BLaER1 treated with 17β-estradiol and CSF1 and Interleukin-3, amounts not matched to agents 10 nM and 100 nM (cell line): ENCODE measurements around the gene SVIP.

Experiments used
- H3K27ac ChIP-seq, 11 experiments: shearing (Covaris generic); formaldehyde crosslinking; 2 replicates each; pipeline ENCODE4 v1.8.1; 2022
- H3K27me3 ChIP-seq, 11 experiments: shearing (Covaris generic); formaldehyde crosslinking; 2 replicates each; pipeline ENCODE4 v1.8.1; 2022
- H3K36me3 ChIP-seq, 11 experiments: shearing (Covaris generic); formaldehyde crosslinking; 2 replicates each; pipeline ENCODE4 v1.8.1; 2022
- H3K4me1 ChIP-seq, 10 experiments: shearing (Covaris generic); formaldehyde crosslinking; 2 replicates each; pipeline ENCODE4 v1.8.1; 2022
- H3K4me2 ChIP-seq, 11 experiments: shearing (Covaris generic); formaldehyde crosslinking; 2 replicates each; pipeline ENCODE4 v1.8.1; 2022
- H3K4me3 ChIP-seq, 10 experiments: shearing (Covaris generic); formaldehyde crosslinking; 2 replicates each; pipeline ENCODE4 v1.8.1; 2022
- H3K9ac ChIP-seq, 11 experiments: shearing (Covaris generic); formaldehyde crosslinking; 2 replicates each; pipeline ENCODE4 v1.8.1; 2022
- H3K9me3 ChIP-seq, 11 experiments: shearing (Covaris generic); formaldehyde crosslinking; replicated peaks in 1 of 11; 2 replicates each; pipeline ENCODE4 v1.8.1; 2022
- H4K20me1 ChIP-seq, 11 experiments: shearing (Covaris generic); formaldehyde crosslinking; 2 replicates each; pipeline ENCODE4 v1.8.1; 2022
- Cebpa-rat ChIP-seq, 11 experiments: shearing (Covaris generic); IDR thresholded peaks; 2 replicates each; pipeline ENCODE4 v1.8.1; 2022

Gene SVIP

DNA sequence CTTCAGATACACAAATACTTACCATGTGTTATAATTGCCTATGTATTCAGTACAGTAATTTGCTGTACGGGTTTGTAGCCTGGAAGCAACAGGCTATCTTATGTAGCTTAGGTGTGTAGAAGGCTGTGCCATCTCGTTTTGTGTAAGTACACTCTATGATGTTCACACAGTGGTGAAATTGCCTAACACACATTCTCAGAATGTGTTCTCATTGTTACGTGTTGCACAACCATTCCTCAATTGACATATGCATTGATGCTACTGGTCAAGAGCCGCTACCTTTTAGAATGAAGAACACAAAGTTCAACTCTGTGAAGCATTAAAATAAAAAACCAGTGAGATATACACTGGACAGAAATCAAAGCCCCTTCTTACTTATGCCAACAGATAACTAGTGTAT lies 26.7 kb downstream of the SVIP start:
- no peak overlapping the region for H3K4me2 ChIP-seq
- no peaks in the 10 kb centered on the region for H3K27me3 ChIP-seq
- H3K9me3 ChIP-seq = peaks cover 0 to 6% (median 0%) of the 10 kb centered on the region in 11 experiments; a peak in 1 of 22 replicates
- H3K27ac ChIP-seq = no peak overlapping the region
- H3K9ac ChIP-seq = no peak overlapping the region
- H3K36me3 ChIP-seq = no peaks in the 10 kb centered on the region
- H3K4me1 ChIP-seq = peaks cover 5 to 46% (median 34%) of the 10 kb centered on the region in 10 experiments
- no peak overlapping the region for H3K4me3 ChIP-seq
- TF ChIP-seq Cebpa-rat (IDR thresholded peaks at IDR 0.05) = no peak
- no peaks in the 10 kb centered on the region for H4K20me1 ChIP-seq

DNA sequence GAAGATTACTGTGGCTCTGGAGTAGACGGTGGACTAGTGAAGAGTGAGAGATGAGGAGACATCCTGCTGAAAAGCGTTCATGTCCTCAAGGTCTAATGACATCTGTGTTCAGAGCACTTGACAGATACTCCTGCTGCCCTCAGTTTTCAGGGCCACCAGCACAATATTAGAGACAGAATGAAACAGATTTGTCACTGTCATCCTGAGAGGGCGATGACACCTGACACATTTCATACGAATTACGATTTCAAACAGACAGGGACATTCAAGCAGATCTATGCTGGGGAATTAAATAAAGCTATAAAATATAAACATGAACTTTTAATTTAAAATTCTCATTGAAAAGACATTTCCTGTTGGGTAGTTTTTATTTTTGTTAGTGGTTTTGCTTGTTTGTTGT lies 29.1 kb downstream of the SVIP start:
- Histone ChIP-seq H3K36me3 (no peaks in the 10 kb centered on the region), H3K4me3 (no peak overlapping the region), H4K20me1 (no peaks in the 10 kb centered on the region), H3K9ac (no peak overlapping the region), H3K4me1 (peaks cover 0 to 40% (median 26%) of the 10 kb centered on the region in 10 experiments; a peak in 15 of 20 replicates), H3K4me2 (peak overlapping the region in 6 of 11 experiments; percentile 72 to 91 (median 79); a peak in 10 of 22 replicates), H3K27me3 (no peaks in the 10 kb centered on the region), H3K27ac (no peak overlapping the region), H3K9me3 (no peaks in the 10 kb centered on the region)
- no peak for TF ChIP-seq Cebpa-rat (IDR thresholded peaks at IDR 0.05)

DNA sequence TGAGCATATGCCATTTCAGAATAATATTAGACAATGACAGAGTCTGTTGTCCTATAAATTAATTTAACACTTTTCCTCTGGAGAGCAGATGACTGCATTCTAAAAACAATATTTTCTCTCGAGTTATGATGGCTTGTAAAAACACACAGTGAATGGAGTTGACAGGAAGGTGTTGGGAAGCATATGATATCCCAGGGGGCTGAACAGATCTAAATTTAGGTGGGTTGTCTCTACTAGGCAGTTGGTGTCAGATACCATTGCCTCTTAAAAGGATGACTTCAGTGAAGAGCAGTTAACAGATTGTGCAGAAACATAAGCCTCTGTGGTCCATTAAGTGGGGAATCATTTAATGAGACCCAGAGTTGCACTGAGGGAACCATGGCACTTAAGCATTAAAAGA lies 30.7 kb downstream of the SVIP start:
- no peaks in the 10 kb centered on the region for H4K20me1 ChIP-seq
- peak overlapping the region in 2 of 10 experiments; percentile 16 to 30; a peak in 2 of 20 replicates for H3K4me3 ChIP-seq
- peaks cover 0 to 40% (median 26%) of the 10 kb centered on the region in 10 experiments; a peak in 17 of 20 replicates for H3K4me1 ChIP-seq
- H3K4me2 ChIP-seq = peak overlapping the region in 9 of 11 experiments; percentile 7 to 91 (median 74); a peak in 16 of 22 replicates
- no peaks in the 10 kb centered on the region for H3K9me3 ChIP-seq
- no peak overlapping the region for H3K27ac ChIP-seq
- H3K27me3 ChIP-seq = no peaks in the 10 kb centered on the region
- no peak for TF ChIP-seq Cebpa-rat (IDR thresholded peaks at IDR 0.05)
- no peak overlapping the region for H3K9ac ChIP-seq
- H3K36me3 ChIP-seq = no peaks in the 10 kb centered on the region

DNA sequence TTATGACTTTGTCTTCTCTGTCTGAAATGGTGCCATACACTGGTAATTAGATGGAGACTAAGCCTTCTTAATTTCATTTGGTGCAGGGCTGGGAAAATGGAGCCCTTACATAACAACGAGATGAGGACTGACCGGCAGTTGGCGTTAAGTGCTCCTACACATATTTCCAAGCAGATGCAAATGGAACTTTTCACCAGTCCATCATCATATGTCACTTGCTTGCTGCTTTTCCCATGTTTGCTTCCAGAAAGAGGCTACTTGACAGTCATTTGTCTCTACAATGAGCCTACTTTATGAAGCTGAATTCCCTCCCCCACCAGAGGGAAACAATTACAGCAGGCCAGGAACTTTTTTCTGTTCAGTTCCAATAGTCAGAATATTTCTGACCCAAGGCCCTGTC lies 32.6 kb downstream of the SVIP start:
- Histone ChIP-seq H3K36me3 (no peaks in the 10 kb centered on the region), H3K27ac (no peak overlapping the region), H3K9ac (no peak overlapping the region), H3K4me3 (no peak overlapping the region), H3K4me1 (peaks cover 0 to 40% (median 26%) of the 10 kb centered on the region in 10 experiments; a peak in 17 of 20 replicates), H3K9me3 (no peaks in the 10 kb centered on the region), H3K4me2 (peak overlapping the region in 2 of 11 experiments; percentile 6 to 91; a peak in 1 of 22 replicates), H3K27me3 (no peaks in the 10 kb centered on the region), H4K20me1 (no peaks in the 10 kb centered on the region)
- no peak for TF ChIP-seq Cebpa-rat (IDR thresholded peaks at IDR 0.05)

DNA sequence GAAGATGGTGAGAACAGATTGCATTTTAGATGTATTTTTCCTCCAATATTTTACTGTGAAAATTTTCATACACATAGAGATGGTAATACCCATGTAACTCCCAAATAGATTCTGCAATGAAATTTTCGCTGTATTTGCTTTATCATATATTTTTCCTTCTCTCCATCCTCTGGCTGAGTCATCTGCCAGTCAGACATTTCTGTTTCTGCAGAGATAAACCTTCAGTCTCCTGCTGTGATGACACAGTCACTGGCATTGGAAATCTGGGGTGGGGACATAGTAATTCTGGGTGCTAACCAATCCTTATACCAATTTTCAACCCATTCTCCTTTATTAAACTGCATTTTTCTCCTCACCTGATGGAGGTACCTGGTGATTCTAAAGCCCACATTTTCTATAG lies 33.7 kb downstream of the SVIP start:
- Histone ChIP-seq H3K4me3 (no peak overlapping the region), H3K4me1 (peaks cover 0 to 36% (median 26%) of the 10 kb centered on the region in 10 experiments; a peak in 17 of 20 replicates), H3K27me3 (no peaks in the 10 kb centered on the region), H3K9ac (no peak overlapping the region), H3K36me3 (no peaks in the 10 kb centered on the region), H3K9me3 (no peaks in the 10 kb centered on the region), H3K27ac (no peak overlapping the region), H4K20me1 (no peaks in the 10 kb centered on the region), H3K4me2 (no peak overlapping the region)
- TF ChIP-seq Cebpa-rat (IDR thresholded peaks at IDR 0.05) = no peak

DNA sequence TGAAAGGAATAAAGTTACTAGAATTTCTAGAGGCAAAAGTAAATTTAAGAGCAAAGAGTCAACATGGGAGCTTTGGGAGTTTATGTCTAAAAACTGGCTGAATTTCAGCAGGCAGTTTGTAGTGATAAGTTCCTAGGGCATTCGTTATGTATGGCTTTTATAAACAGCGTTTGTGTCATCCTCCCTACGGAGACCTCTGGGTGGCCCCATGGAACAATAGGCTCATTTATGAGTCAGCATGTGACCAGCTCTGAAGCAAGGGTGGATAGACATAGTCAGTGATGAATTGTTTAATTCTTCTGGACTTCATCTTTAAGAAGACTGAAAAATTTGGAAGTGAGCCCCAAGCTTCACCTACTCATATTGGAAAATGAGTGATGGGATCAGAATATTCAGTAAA lies 37.1 kb downstream of the SVIP start:
- no peak for TF ChIP-seq Cebpa-rat (IDR thresholded peaks at IDR 0.05)
- H3K27me3 ChIP-seq = no peaks in the 10 kb centered on the region
- no peaks in the 10 kb centered on the region for H3K9me3 ChIP-seq
- no peak overlapping the region for H3K9ac ChIP-seq
- H3K4me1 ChIP-seq = peaks cover 0 to 5% (median under 1%) of the 10 kb centered on the region in 10 experiments; a peak in 9 of 20 replicates
- H3K4me2 ChIP-seq = no peak overlapping the region
- H3K4me3 ChIP-seq = no peak overlapping the region
- H4K20me1 ChIP-seq = no peaks in the 10 kb centered on the region
- H3K36me3 ChIP-seq = no peaks in the 10 kb centered on the region
- no peak overlapping the region for H3K27ac ChIP-seq

DNA sequence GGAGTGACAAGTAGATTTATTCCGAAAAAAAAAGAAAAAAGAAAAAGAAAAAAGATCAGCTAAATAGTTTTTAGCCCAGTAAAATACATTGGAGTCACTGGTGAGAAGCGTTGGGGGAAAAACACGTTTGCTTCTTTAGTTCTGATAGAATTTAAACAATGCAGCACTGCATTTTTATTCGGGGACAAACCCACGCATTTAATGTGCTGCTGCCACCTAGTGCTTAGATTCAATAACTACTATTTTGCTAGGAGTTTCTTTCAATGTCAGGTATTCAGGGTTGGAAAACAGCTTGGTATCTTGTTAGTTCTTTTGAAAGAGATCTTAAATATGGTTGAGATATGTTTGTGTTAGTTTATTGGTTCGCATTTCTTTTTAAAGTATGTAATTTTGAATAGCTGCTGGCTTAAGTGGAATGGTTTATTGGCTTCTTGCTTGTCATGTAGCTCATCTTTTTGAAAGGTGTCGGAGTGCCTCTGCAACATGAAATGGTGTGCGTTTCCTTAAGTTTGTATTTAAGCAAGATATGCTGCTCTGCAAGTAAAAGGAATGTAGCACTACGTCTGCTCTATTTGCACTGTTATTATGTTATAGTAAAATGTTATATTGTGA lies 41.9 kb downstream of the SVIP start:
- H3K27ac ChIP-seq = no peak overlapping the region
- H3K27me3 ChIP-seq = no peaks in the 10 kb centered on the region
- H3K4me2 ChIP-seq = no peak overlapping the region
- TF ChIP-seq Cebpa-rat (IDR thresholded peaks at IDR 0.05) = no peak
- no peak overlapping the region for H3K4me3 ChIP-seq
- H3K4me1 ChIP-seq = no peaks in the 10 kb centered on the region
- H3K36me3 ChIP-seq = no peaks in the 10 kb centered on the region
- no peaks in the 10 kb centered on the region for H4K20me1 ChIP-seq
- no peak overlapping the region for H3K9ac ChIP-seq
- H3K9me3 ChIP-seq = peaks cover 0 to 5% (median 0%) of the 10 kb centered on the region in 11 experiments; a peak in 2 of 22 replicates

DNA sequence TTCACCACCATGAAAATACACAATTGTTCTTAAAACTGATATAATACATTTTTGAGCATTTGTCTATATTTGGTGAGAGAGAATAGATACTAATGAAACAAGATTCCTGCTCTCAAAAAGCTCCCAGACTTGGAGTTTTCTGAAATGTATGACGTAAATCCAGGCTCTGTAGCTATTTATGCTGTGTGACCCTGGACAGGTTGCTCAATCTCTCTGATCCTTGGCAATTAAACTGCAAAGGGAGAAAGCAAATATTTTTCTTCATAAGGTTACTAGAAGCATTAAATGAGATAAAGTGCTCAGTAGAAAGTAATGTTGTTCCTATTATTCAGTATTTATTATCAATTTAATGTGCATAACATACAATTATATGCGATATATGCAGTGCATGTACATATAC lies 42.5 kb downstream of the SVIP start:
- Histone ChIP-seq H3K4me1 (no peaks in the 10 kb centered on the region), H3K4me2 (no peak overlapping the region), H3K27me3 (no peaks in the 10 kb centered on the region), H4K20me1 (no peaks in the 10 kb centered on the region), H3K9ac (no peak overlapping the region), H3K9me3 (peaks cover 0 to 5% (median 0%) of the 10 kb centered on the region in 11 experiments; a peak in 2 of 22 replicates), H3K36me3 (no peaks in the 10 kb centered on the region), H3K4me3 (no peak overlapping the region), H3K27ac (no peak overlapping the region)
- TF ChIP-seq Cebpa-rat (IDR thresholded peaks at IDR 0.05) = no peak

DNA sequence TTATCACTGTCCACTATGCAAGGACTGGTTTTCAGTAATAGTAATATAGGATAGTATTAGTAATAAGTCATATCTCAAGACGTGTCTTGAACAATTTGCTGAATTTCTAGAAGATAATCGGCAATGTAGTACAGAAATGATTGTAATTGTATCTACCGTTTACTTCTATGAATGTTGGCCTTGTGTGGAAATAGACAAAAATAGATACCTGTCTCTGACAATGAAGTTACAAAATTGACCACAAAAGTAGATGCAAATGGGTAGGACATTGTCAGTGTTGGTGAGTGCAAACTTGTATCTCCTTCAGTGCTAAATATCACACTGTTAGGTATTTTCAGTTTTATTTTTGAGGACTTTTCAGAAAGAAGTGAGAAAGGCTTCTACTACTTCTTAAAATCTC lies 43.1 kb downstream of the SVIP start:
- no peaks in the 10 kb centered on the region for H4K20me1 ChIP-seq
- H3K4me2 ChIP-seq = no peak overlapping the region
- H3K27ac ChIP-seq = no peak overlapping the region
- no peaks in the 10 kb centered on the region for H3K27me3 ChIP-seq
- no peak for TF ChIP-seq Cebpa-rat (IDR thresholded peaks at IDR 0.05)
- no peak overlapping the region for H3K4me3 ChIP-seq
- no peaks in the 10 kb centered on the region for H3K36me3 ChIP-seq
- H3K9ac ChIP-seq = no peak overlapping the region
- peaks cover 0 to under 1% (median 0%) of the 10 kb centered on the region in 10 experiments; a peak in 1 of 20 replicates for H3K4me1 ChIP-seq
- peaks cover 0 to 5% (median 0%) of the 10 kb centered on the region in 11 experiments; a peak in 2 of 22 replicates for H3K9me3 ChIP-seq

DNA sequence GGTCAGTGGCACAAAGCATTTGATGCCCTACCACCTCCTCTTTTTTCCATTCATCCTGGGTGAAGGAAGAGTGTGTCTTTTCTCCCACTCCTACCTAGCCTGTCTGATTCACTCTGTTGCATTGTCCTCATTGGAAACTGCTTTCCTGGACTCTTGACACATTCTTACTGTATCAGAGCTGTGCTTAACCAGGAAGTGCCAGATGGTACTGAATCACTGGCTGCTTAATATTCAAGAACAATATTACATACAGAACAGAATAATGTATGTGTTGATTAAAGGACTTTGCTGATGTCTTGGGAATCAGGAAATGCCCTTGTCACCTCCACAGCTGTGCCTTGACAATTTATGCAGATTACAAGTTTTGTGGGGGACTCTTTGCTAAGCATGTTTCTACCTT lies 44.4 kb downstream of the SVIP start:
- Histone ChIP-seq H3K27me3 (no peaks in the 10 kb centered on the region), H3K4me1 (peaks cover 0 to 8% (median 4%) of the 10 kb centered on the region in 10 experiments; a peak in 5 of 20 replicates), H3K36me3 (no peaks in the 10 kb centered on the region), H4K20me1 (no peaks in the 10 kb centered on the region), H3K4me2 (no peak overlapping the region), H3K9me3 (peaks cover 0 to 5% (median 0%) of the 10 kb centered on the region in 11 experiments; a peak in 2 of 22 replicates), H3K27ac (no peak overlapping the region), H3K9ac (no peak overlapping the region), H3K4me3 (no peak overlapping the region)
- TF ChIP-seq Cebpa-rat (IDR thresholded peaks at IDR 0.05) = no peak
